Measurements from ENCODE around the gene RBFOX2.

DNA sequence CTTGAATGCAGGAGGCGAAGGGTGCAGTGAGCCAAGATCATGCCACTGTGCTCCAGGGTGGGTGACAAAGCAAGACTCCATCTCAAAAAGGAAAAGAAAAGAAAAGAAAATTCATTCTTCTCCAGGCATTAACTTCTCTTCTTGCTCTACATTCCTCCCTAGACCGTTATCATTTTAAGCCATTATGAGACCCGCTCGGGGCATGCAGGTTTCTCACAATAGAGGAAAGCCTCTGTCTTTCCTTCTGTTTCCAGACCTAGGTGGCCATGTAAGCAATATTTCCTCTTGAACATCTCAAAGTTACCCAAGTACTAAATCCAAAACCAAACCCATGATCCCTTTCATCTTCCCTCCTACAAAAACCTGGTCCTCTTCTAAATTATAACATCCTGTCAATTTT, 139.6 kb downstream of the RBFOX2 start:
- no peak for TF ChIP-seq EP300 (IDR thresholded peaks at IDR 0.05)
- TF ChIP-seq CHD4 (IDR thresholded peaks at IDR 0.05; ENCODE audit: borderline replicate concordance), result no peak
- TF ChIP-seq CTCF (IDR thresholded peaks at IDR 0.05), result no peak
- TF ChIP-seq POLR2A (IDR thresholded peaks at IDR 0.05; ENCODE audit: low read length), result no peak
- TF ChIP-seq USF2 (IDR thresholded peaks at IDR 0.05), result no peak
